Measurements from ENCODE around the gene PARP1. TPM values are rescaled to one million over a fixed set of nuclear protein-coding genes. Genes with fewer than 3 reads are reported as not detected.
"Not testable (repeated sequence)": the region's sequence is repeated elsewhere in the genome, so short reads cannot be mapped to it uniquely, and the experiment has no call there.

Gene PARP1
- total RNA-seq, 1 donor from 2014 or later = 190 TPM

DNA sequence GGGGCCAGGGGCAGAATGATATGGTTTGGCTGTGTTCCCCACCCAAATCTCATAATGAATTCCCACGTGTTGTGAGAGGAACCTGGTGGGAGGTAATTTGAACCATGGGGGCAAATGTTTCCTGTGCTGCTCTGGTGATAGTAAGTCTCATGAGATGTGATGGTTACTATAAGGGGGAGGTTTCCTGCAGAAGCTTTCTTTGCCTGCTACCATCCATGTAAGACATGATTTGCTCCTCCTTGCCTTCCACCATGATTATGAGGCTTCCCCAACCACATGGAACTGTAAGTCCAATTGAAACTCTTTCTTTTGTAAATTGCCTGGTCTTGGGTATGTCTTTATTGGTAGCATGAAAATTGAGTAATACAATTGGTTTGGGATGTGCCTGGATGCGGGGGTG, 65.2 kb downstream of the PARP1 start:
- no peak for DNase-seq (ENCODE audit: low read depth)
- no peak overlapping the region for H3K4me3 ChIP-seq (ENCODE audit: low read depth, low read length)
- TF ChIP-seq, protein P1, sequence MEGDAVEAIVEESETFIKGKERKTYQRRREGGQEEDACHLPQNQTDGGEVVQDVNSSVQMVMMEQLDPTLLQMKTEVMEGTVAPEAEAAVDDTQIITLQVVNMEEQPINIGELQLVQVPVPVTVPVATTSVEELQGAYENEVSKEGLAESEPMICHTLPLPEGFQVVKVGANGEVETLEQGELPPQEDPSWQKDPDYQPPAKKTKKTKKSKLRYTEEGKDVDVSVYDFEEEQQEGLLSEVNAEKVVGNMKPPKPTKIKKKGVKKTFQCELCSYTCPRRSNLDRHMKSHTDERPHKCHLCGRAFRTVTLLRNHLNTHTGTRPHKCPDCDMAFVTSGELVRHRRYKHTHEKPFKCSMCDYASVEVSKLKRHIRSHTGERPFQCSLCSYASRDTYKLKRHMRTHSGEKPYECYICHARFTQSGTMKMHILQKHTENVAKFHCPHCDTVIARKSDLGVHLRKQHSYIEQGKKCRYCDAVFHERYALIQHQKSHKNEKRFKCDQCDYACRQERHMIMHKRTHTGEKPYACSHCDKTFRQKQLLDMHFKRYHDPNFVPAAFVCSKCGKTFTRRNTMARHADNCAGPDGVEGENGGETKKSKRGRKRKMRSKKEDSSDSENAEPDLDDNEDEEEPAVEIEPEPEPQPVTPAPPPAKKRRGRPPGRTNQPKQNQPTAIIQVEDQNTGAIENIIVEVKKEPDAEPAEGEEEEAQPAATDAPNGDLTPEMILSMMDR (conservative IDR thresholded peaks at IDR 0.05; ENCODE audit: low read depth, low read length) = no peak

DNA sequence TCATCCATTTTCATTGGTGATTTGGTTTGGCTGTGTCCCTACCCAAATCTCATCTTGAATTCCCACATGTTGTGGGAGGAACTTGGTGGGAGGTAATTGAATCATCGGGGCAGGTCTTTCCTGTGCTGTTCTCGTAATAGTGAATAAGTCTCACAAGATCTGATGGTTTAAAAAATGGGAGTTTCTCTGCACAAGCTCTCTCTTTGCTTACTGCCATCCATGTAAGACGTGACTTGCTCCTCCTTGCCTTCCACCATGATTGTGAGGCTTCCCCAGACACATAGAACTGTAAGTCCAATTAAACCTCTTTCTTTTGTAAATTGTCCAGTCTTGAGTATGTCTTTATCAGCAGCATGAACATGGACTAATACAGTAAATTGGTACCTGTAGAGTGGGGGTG, 67.8 kb downstream of the PARP1 start:
- H3K4me3 ChIP-seq (ENCODE audit: low read depth, low read length); DNase-seq (ENCODE audit: low read depth): not testable (repeated sequence)

DNA sequence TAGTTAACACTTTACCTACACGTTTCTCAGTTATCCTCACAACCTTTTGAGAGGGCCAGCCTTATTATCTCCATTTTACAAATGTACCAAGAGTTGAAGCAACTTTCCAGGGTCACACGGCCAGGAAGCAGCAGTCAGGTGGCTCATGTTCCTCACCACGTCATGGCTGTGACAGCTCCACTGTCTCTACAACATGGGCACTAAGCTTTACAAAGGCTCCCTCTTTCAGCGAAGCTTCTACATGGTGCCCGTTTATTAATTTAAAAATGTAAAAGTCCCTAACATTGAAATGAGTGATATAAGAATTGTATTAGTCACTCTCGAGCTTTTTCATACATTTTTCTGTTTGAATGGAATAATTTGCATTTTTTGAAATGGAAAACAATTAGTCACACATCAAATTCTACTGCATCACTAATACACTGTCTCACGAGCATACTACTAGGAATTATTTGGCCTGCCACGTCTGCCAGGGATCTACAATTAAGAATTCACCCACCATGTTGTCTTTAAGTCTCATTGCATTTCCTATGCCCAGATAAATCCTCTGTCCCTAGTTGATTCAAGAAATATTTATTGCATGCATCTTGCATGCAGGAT, 70.5 kb downstream of the PARP1 start:
- TF ChIP-seq, protein P1 (conservative IDR thresholded peaks at IDR 0.05; ENCODE audit: low read depth, low read length) = no peak
- DNase-seq (ENCODE audit: low read depth) = no peak
- no peak overlapping the region for H3K4me3 ChIP-seq (ENCODE audit: low read depth, low read length)

DNA sequence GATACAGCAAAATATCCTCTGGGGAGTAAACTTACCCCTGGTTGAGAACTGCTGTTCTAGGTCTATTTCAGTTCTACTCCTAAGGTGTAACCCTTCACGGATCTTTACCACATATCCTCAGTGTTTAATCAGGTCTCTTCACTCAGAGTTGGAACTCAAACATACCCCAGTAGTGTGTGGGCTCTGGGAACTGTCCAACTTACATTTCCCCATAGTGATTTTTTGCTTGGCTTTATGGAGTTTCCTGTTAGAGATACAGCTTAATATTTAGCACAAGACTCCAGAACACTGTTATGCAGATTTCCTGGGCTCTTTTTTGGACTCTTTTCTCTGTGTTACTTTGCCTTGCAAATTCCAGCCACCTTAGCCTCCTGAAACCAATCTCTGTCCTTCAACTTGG, 72.2 kb downstream of the PARP1 start:
- no peak overlapping the region for H3K4me3 ChIP-seq (ENCODE audit: low read depth, low read length)
- TF ChIP-seq, protein P1 (conservative IDR thresholded peaks at IDR 0.05; ENCODE audit: low read depth, low read length) = no peak
- DNase-seq (ENCODE audit: low read depth) = no peak

- TF ChIP-seq, protein P1 (conservative IDR thresholded peaks at IDR 0.05; ENCODE audit: low read depth, low read length) = no peak
- no peak for DNase-seq (ENCODE audit: low read depth)
- no peak overlapping the region for H3K4me3 ChIP-seq (ENCODE audit: low read depth, low read length)
These were observed 74.9 kb downstream of the PARP1 start for GRCh38 chr1:226332947-226333346.

- no peak for DNase-seq (ENCODE audit: low read depth)
- TF ChIP-seq, protein P1 (conservative IDR thresholded peaks at IDR 0.05; ENCODE audit: low read depth, low read length) = no peak
These were observed 78.7 kb downstream of the PARP1 start for GRCh38 chr1:226329237-226329636.

DNA sequence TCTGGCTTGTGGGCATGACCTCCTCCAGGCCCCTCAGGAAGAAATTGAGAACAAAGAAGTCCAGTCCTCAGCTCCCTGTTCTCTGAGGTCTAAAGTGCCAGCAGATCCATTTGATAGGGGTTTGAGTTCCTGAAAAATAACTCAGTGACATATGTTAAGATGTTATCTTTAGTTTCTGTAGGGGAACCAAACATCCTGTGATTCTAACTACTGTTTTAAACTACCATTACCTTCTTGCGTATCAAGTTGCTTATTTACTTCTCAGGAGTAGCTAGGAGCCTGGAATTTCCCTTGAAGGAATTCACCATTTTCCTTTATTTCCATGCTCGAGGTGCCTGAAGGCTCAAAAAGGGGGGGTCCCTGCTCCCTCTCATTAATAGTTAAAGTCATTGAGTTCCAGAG, 80.1 kb downstream of the PARP1 start:
- DNase-seq (ENCODE audit: low read depth) = no peak
- H3K4me3 ChIP-seq (ENCODE audit: low read depth, low read length) = no peak overlapping the region
- TF ChIP-seq, protein P1 (conservative IDR thresholded peaks at IDR 0.05; ENCODE audit: low read depth, low read length) = no peak

More at GRCh38 chr1:226329237-226329636, 78.7 kb downstream of the PARP1 start:
- H3K4me3 ChIP-seq (ENCODE audit: low read depth, low read length) = no peak overlapping the region

Measured in epithelial cell of proximal tubule (primary cell).